GM12878 (cell line): ENCODE results near the gene HIVEP2. TPM values are rescaled to one million over a fixed set of nuclear protein-coding genes. Genes with fewer than 3 reads are reported as not detected.

Source experiments
- ATAC-seq: fragments of 200-7000 bp; cut with Tn5 transposase; 3 replicates; pipeline ENCODE4 v1.9.1; 2020; ENCODE audit warnings: mild to moderate bottlenecking, moderate library complexity
- BruUV-seq: library from RNA; stranded (reverse); fragments of 400-500 nt; replicated peaks from 2 replicates; lab custom pipeline; 2021; lab: Mats Ljungman, UMichigan
- CTCF ChIA-PET: fragments of 300-600 bp; sonication (Branson Sonifier 250); formaldehyde crosslinking; extraction: SDS; loops from one replicate; lab custom pipeline; 2021; ENCODE audit warnings: inconsistent platforms; lab: Yijun Ruan, JAX
- POLR2A ChIA-PET: fragments of 350-600 bp; formaldehyde crosslinking; extraction: SDS; loops from one replicate; lab custom pipeline; 2021; ENCODE audit warnings: inconsistent platforms; lab: Charles Lee
- RAD21 ChIA-PET: fragments of 300-600 bp; sonication (Branson Sonifier 250); formaldehyde crosslinking; loops from one replicate; lab custom pipeline; 2023; ENCODE audit warnings: antibody characterized with exemption; ENCODE audit not compliant: unreplicated experiment; lab: Charles Lee
- SMC1A ChIA-PET: fragments of 300-600 bp; sonication (Branson Sonifier 250); formaldehyde crosslinking; loops from one replicate; lab custom pipeline; 2023; ENCODE audit not compliant: unreplicated experiment, uncharacterized antibody; lab: Charles Lee
- DNase-seq: peaks from one replicate; pipeline ENCODE4 v3.0.0-alpha.2; 2011; ENCODE audit warnings: low read depth, low spot score
- FAIRE-seq: peaks from 3 replicates; lab custom pipeline; 2011; peaks lifted over from hg19 to GRCh38; lab: Jason Lieb, UNC
- H2AFZ ChIP-seq: 2 replicates; pipeline ENCODE4 v1.6.0; 2011; ENCODE audit warnings: low read depth, low read length, control low read depth; ENCODE audit not compliant: control insufficient read depth
- H3K27ac ChIP-seq: 2 replicates; pipeline ENCODE4 v1.5.1; 2011; ENCODE audit warnings: control low read depth; ENCODE audit not compliant: control insufficient read depth, insufficient read depth
- H3K27me3 ChIP-seq, 2 experiments: replicated peaks in 1 of 2; 2 replicates each; pipeline versions ENCODE4 v1.6.0 to v1.6.1; 2011; ENCODE audit warnings: low read length in 1 of 2; ENCODE audit not compliant: control insufficient read depth in 2 of 2, insufficient read depth in 2 of 2
- H3K36me3 ChIP-seq, 2 experiments: 2 replicates each; pipeline ENCODE4 v1.5.1; 2011; ENCODE audit warnings: low read length in 1 of 2; ENCODE audit not compliant: control insufficient read depth in 2 of 2, insufficient read depth in 2 of 2
- H3K4me1 ChIP-seq: 2 replicates; pipeline ENCODE4 v1.6.1; 2011; ENCODE audit warnings: mild to moderate bottlenecking, low read length, moderate library complexity, mixed read lengths; ENCODE audit not compliant: control insufficient read depth, insufficient read depth
- H3K4me2 ChIP-seq: 2 replicates; pipeline ENCODE4 v1.6.0; 2011; ENCODE audit warnings: control low read depth; ENCODE audit not compliant: control insufficient read depth, insufficient read depth
- H3K4me3 ChIP-seq: fragments of 200-600 bp; sonication (generic); 2 replicates; pipeline ENCODE4 v1.5.1; 2016
- H3K79me2 ChIP-seq: 2 replicates; pipeline ENCODE4 v1.6.0; 2011; ENCODE audit warnings: low read length; ENCODE audit not compliant: control insufficient read depth, insufficient read depth
- H3K9ac ChIP-seq: 2 replicates; pipeline ENCODE4 v1.8.0; 2011; ENCODE audit warnings: low read length, control low read depth, mixed read lengths; ENCODE audit not compliant: control insufficient read depth, insufficient read depth
- H3K9me3 ChIP-seq: replicated peaks from 3 replicates; pipeline ENCODE4 v1.5.1; 2011; ENCODE audit warnings: mild to moderate bottlenecking, low read length; ENCODE audit not compliant: control insufficient read depth, insufficient read depth
- H4K20me1 ChIP-seq: 2 replicates; pipeline ENCODE4 v1.6.0; 2011; ENCODE audit not compliant: control insufficient read depth, insufficient read depth
- CREM ChIP-seq: IDR thresholded peaks from 2 replicates; pipeline ENCODE4 v1.6.1; 2014; ENCODE audit warnings: antibody characterized with exemption, low read depth
- IKZF2 ChIP-seq, 2 experiments: fragments of 450-650 bp; IDR thresholded peaks; 2 replicates each; pipeline ENCODE4 v1.6.1; 2017; ENCODE audit warnings: mild to moderate bottlenecking in 2 of 2, moderate library complexity in 2 of 2
- MEF2A ChIP-seq: IDR thresholded peaks from 2 replicates; pipeline ENCODE4 v1.6.1; 2011; ENCODE audit warnings: low read depth, mild to moderate bottlenecking, low read length, moderate library complexity; ENCODE audit not compliant: insufficient read depth
- NBN ChIP-seq: fragments of 450-650 bp; IDR thresholded peaks from 2 replicates; pipeline ENCODE4 v1.6.1; 2016
- NFIC ChIP-seq: IDR thresholded peaks from 2 replicates; pipeline ENCODE4 v1.6.1; 2012; ENCODE audit warnings: low read depth, mild to moderate bottlenecking, inconsistent platforms, low read length, moderate library complexity
- ZNF24 ChIP-seq: fragments of 450-650 bp; IDR thresholded peaks from 2 replicates; pipeline ENCODE4 v1.6.1; 2017; ENCODE audit warnings: antibody characterized with exemption, mild to moderate bottlenecking
- in situ Hi-C: fragments of 300-500 bp; cut with MboI; formaldehyde crosslinking; loops from 9 replicates; pipeline ENCODE4 v1.14.3; 2018; ENCODE audit warnings: mixed read lengths
- intact Hi-C: fragments of 100-400 bp; cut with micrococcal nuclease; formaldehyde crosslinking; loops from one replicate; pipeline ENCODE4 v1.14.2; 2022; ENCODE audit not compliant: unreplicated experiment
- polyA plus RNA-seq, 11 experiments: library from polyadenylated mRNA; depleted of rRNA in 4 of 11; unstranded in 6 of 11; stranded (reverse) in 5 of 11; fragments of >200 nt; fragmentation: Nextera tagmentation in 4 of 11; fragmentation: Illumina TruSeq in 1 of 11; extraction: Ambion mirVana in 4 of 11; extraction: Trizol in 1 of 11; gene quantifications; 1 replicate in 1 of 11; 2 replicates in 10 of 11; pipeline versions ENCODE4 v1.2.1 to v1.2.3, GENCODE V29; 2011 to 2016; ENCODE audit warnings: inconsistent platforms in 2 of 11, missing spikeins in 2 of 11, low read depth in 1 of 11
- total RNA-seq, 4 experiments: library from RNA; depleted of rRNA in 3 of 4; stranded (reverse); fragments of >200 nt in 3 of 4; fragmentation: Illumina TruSeq in 1 of 4; extraction: Trizol in 1 of 4; gene quantifications; 2 replicates each; pipeline versions ENCODE4 v1.2.1 to v1.2.3, GENCODE V29; 2013 to 2021
- TF ChIP-seq, protein P1 (sequence below): IDR thresholded peaks from 2 replicates; pipeline ENCODE4 v1.6.1; 2012; ENCODE audit warnings: low read length, inconsistent platforms

Gene HIVEP2
- total and polyA plus RNA-seq, 10 of the 15 experiments (the other 5 are each of a cell fraction or from before 2014, with no cell fraction given) = 1.2 to 15.7 (median 10.2) TPM

DNA sequence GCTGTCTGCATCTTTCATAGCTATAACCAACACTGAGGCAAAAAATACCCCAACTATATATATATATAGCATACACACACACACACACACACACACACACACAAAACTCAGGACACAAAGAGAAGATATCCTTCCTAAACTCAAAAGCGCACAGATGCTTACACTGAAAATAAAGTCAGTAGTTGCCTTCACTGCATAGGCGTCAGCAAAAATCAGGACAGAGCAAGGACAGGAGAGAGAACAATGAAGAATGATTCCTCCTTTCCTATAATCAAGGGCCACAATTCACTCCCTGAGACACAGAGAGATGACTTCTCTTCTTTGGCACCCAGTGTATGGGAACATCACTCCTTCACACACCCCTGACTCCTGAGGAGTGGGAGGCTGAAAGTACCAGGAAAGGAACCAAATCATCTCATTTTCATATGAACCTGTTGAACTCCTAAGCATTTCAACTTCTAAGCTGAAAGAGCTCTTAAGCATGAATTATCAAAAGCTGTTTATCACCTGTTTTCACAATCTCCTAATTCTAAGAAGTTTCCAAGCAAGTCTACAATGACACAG, 141.4 kb downstream of the HIVEP2 start (continued):
- TF ChIP-seq NBN = peak; percentile 60; the same call in 1 of the 2 replicates
- peak in 1 of 2 experiments; percentile 13; a peak in 2 of 4 replicates for TF ChIP-seq IKZF2 (IDR thresholded peaks at IDR 0.05)
- peak; percentile 24; the same call in 1 of the 2 replicates for TF ChIP-seq CREM
- TF ChIP-seq NFIC = peak; percentile 29; the same call in 1 of the 2 replicates

DNA sequence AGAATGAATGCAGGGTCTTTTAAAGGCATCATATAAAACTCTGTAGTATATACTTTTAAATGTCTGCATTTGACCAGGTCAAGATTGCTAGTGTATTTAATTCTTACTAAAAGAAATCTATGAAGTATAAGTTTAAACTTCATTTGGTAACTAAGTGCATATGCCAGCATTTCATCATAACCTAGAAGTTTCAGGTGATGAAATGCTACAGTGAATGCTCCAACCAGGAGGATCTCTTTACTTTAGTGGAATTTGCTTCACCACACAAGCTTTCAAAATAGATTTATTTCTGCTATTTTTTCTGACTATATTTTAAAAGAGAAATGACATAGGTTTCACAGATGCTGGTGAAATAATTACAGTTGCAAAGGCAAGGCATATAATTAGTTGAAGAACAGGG, 141.9 kb downstream of the HIVEP2 start:
- no peaks in the 10 kb centered on the region for H4K20me1 ChIP-seq
- H2AFZ ChIP-seq = no peak overlapping the region
- TF ChIP-seq MEF2A = peak; percentile 43; the same call in 1 of the 2 replicates
- TF ChIP-seq NFIC = peak; percentile 67; the same call in 1 of the 2 replicates
- TF ChIP-seq ZNF24 = peak; percentile 72
- TF ChIP-seq, protein P1, sequence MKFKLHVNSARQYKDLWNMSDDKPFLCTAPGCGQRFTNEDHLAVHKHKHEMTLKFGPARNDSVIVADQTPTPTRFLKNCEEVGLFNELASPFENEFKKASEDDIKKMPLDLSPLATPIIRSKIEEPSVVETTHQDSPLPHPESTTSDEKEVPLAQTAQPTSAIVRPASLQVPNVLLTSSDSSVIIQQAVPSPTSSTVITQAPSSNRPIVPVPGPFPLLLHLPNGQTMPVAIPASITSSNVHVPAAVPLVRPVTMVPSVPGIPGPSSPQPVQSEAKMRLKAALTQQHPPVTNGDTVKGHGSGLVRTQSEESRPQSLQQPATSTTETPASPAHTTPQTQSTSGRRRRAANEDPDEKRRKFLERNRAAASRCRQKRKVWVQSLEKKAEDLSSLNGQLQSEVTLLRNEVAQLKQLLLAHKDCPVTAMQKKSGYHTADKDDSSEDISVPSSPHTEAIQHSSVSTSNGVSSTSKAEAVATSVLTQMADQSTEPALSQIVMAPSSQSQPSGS = no peak
- intact Hi-C loops = no loop called here
- H3K4me3 ChIP-seq = no peak overlapping the region
- no peaks in the 10 kb centered on the region for H3K9me3 ChIP-seq
- no TSS peak for BruUV-seq
- ATAC-seq = no peak
- H3K27ac ChIP-seq = no peak overlapping the region
- no peak for FAIRE-seq
- in situ Hi-C loops = no loop called here
- peaks cover 22% of the 10 kb centered on the region for H3K4me1 ChIP-seq
- ChIA-PET SMC1A (interaction anchor here (0.7 to 7.7 kb wide), 19 partner anchors 9 to 127 kb away, joined by 3 to 115 read pairs (median 5); no protein-coding TSS in a partner anchor), RAD21 (interaction anchor here (0.8 to 16.5 kb wide), 21 partner anchors 9 to 224 kb away, joined by 3 to 209 read pairs (median 4); no protein-coding TSS in a partner anchor), POLR2A (interaction anchor here (0.7 to 3.8 kb wide), 11 partner anchors 9 to 123 kb away, joined by 3 to 34 read pairs (median 5); no protein-coding TSS in a partner anchor), CTCF (interaction anchor here (0.6 to 5.5 kb wide), 8 partner anchors 9 to 224 kb away, joined by 3 to 31 read pairs (median 5); no protein-coding TSS in a partner anchor)
- no peak for DNase-seq
- H3K9ac ChIP-seq = no peak overlapping the region
- H3K4me2 ChIP-seq = no peak overlapping the region
- H3K36me3 ChIP-seq = no peaks in the 10 kb centered on the region; a peak in 1 of 4 replicates
- H3K27me3 ChIP-seq = no peaks in the 10 kb centered on the region
- H3K79me2 ChIP-seq = peaks cover 23% of the 10 kb centered on the region
